ENCODE data around the gene AIP.
A peak's percentile ranks its signal among the peaks of the same experiment; 100 is the strongest.

The AIP gene

GRCh38 chr11:67466367-67466766 lies 16.5 kb upstream of the AIP start:
- DNase-seq (ENCODE audit: low read depth in 1 of 2, low spot score in 1 of 2): no peak
- TF ChIP-seq GABPA (IDR thresholded peaks at IDR 0.05; ENCODE audit: low read depth) (no peak), POLR2AphosphoS5 (IDR thresholded peaks at IDR 0.05; ENCODE audit: low read depth) (no peak), CTCF (IDR thresholded peaks at IDR 0.05; ENCODE audit: insufficient read depth, low read length) (no peak), SPI1 (IDR thresholded peaks at IDR 0.05; ENCODE audit: borderline replicate concordance, low read depth) (no peak), REST (IDR thresholded peaks at IDR 0.05; ENCODE audit: insufficient replicate concordance, low read depth) (no peak)
- Histone ChIP-seq H3K27ac (replicated peaks) (no peak overlapping the region), H3K4me3 (replicated peaks; ENCODE audit: insufficient read depth, low read length) (no peak overlapping the region), H3K27me3 (ENCODE audit: insufficient read depth, poor library complexity, severe bottlenecking) (no peaks in the 10 kb centered on the region)

GRCh38 chr11:67466962-67467771 lies 15.7 kb upstream of the AIP start:
- no peak for DNase-seq (ENCODE audit: low read depth in 1 of 2, low spot score in 1 of 2)
- H3K4me3 ChIP-seq (replicated peaks; ENCODE audit: insufficient read depth, low read length): no peak overlapping the region
- TF ChIP-seq REST (IDR thresholded peaks at IDR 0.05; ENCODE audit: insufficient replicate concordance, low read depth) (no peak), CTCF (IDR thresholded peaks at IDR 0.05; ENCODE audit: insufficient read depth, low read length) (no peak), POLR2AphosphoS5 (IDR thresholded peaks at IDR 0.05; ENCODE audit: low read depth) (no peak), GABPA (IDR thresholded peaks at IDR 0.05; ENCODE audit: low read depth) (no peak), SPI1 (IDR thresholded peaks at IDR 0.05; ENCODE audit: borderline replicate concordance, low read depth) (no peak)
- H3K27me3 ChIP-seq (ENCODE audit: insufficient read depth, poor library complexity, severe bottlenecking): no peaks in the 10 kb centered on the region
- no peak overlapping the region for H3K27ac ChIP-seq (replicated peaks)

GRCh38 chr11:67468056-67468455 lies 14.8 kb upstream of the AIP start:
- no peak for TF ChIP-seq CTCF (IDR thresholded peaks at IDR 0.05; ENCODE audit: insufficient read depth, low read length)
- TF ChIP-seq GABPA (IDR thresholded peaks at IDR 0.05; ENCODE audit: low read depth): no peak
- TF ChIP-seq SPI1 (IDR thresholded peaks at IDR 0.05; ENCODE audit: borderline replicate concordance, low read depth): no peak
- no peak for TF ChIP-seq REST (IDR thresholded peaks at IDR 0.05; ENCODE audit: insufficient replicate concordance, low read depth)
- TF ChIP-seq POLR2AphosphoS5 (IDR thresholded peaks at IDR 0.05; ENCODE audit: low read depth): no peak
- Histone ChIP-seq H3K27me3 (ENCODE audit: insufficient read depth, poor library complexity, severe bottlenecking) (no peaks in the 10 kb centered on the region), H3K27ac (replicated peaks) (no peak overlapping the region), H3K4me3 (replicated peaks; ENCODE audit: insufficient read depth, low read length) (peak overlapping the region; percentile 65)
- no peak for DNase-seq (ENCODE audit: low read depth in 1 of 2, low spot score in 1 of 2)
